CD4-positive, alpha-beta T cell treated with Interleukin-4 for 4 hours (primary cell): ENCODE data around the gene MCF2L.

ENCODE experiments used
- DNase-seq: peaks from one replicate; pipeline ENCODE4 v3.0.0-alpha.2; 2020

MCF2L gene

DNA sequence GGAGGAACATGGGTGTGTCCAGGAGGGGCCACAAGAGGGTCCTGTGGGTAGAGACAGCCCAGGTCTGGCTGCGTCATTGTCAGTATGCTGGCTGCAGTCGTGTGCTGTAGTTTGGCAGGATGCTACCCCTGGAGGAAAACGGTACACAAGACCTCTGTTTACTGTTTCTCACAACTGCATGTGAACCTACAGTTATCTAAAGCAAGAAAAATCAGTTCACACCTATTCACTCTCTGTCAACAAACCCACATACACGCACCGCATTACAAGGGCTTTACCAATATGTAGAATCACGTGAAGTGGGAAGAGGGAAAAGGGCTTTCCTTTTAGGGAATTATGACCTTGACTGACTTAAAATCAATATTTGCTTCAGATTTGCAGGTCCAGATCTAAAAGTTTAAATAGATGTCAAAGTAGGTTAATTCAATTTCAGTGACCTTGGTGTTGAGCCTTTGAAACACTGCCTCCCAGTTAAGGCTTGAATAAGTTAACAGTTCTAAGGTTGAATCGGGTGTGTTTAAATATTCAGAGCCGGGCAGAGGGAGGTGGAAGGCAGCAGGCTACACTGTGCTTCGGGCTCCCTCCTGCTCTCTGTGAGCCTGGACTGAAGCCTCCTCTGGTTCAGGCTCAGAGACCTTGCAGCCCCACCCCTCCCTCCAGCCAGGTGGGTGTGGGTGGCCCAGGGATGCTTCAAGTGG, 17.2 kb upstream of the MCF2L start:
- DNase-seq: no peak

DNA sequence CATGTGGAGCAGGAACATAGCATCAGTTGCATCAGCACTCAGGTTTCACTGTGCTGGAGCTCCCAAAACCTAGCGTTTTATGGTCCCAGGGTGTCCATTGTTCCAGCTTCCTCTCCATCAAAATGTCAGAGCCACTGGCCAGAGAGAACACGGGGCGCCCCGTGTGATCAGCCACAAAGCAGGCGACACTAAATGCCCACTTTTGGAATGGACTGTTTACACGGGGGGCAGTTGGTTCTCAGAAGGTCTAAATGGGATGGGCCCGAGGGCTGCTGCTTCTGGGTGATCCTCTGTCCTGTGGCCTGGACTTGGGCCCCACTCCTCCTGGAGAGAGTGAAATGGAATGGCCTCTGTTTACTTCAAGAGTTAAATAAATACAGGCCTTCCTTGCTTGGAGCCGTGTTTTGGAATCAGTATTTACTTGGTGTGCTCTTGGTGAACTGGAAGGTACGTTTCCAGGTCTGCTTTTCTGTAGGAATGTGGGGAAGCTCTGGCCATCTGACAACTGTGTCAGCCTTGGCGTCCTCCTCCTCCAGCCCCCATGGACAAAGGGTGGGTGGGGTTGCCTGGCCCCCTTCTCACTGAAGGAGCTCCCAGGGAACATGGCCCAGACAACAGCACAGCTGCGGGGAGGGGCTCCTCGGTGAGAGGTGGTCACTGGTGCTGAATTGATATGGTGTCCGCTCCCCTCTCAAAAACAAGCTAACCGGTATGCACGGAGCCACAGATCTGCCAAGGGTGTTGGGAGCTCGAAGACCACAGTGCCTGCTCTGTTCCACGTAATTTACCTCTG, 16.1 kb upstream of the MCF2L start:
- no peak for DNase-seq

DNA sequence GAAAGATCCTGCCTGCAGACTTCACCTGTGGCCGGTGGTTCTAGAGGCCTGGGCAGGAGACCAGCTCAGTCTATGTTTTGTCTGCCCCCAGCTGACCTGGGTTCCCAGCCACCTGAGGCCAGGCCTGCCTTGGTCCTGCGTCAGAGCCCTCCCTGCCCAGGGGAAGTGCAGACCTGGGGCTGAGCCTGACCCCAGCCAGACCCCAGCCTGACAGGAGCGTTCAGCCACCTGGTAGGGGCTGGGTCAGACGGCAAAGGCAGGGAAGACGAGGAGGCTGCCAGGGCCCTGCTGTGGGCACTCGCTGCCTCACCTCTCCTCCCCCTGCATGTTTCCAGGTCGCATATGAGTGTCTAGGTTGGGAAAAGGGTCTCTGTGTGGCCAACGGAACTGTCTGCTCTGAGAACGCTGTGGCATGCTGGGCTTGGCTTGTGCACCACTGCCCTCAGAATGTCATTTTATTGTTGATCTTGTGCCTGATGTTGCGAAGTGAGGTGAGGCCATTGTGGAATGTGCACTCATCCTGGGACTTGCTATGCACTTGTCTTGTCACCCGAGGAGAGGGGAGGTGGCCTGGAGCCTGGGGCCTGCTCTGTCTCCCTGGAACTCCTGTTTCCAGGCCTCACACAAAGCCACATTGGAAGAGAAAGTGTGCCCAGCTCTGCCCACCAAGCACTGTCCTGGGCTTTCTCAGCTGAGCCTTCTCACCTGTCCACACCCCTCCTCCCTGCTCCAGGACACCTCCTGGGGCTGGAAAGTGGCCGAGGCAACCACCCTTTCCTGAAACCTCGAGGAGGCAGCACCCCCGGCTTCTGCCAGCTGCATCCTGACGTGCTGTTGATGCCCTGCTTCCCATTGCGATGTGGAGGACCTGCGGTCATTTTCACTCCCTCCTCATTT, 15.2 kb upstream of the MCF2L start:
- DNase-seq: no peak

DNA sequence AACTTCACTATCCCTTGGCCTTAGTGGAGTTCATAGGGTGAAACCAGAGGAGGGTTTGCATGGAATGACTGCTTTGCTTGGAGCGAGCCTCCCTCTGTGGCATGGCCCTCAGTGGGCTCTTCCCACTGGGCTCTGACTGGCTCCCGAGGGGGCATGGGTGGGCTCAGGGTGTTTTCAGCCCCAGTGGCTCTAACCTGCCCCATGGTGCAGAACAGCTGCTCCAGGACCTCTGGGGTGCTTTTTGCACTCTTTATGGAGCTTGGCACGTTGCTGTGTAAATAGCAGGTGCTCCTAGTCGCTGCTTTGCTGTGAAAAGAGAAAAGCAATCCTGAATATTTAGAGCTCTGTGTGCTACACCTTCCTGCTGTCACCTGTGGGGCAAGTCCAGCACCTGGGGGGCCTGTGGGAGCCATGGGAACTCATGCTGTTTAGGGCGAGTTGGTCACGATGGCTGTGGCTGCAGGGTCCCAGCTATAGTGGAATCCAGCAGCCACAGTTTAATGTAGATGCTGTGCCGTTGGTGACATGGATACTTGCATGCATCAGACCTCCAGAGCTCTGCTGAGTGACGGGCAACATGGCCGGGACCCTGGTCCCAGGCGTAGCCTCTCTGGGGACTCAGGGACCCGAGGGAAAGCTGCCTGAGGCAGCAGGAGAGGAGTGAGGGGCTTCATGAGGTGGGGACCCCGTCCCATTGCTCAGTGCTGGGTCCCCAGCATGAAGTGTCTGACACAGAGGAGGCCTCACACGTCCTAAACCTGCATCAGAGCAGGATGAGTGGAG, 14.3 kb upstream of the MCF2L start:
- DNase-seq: no peak

DNA sequence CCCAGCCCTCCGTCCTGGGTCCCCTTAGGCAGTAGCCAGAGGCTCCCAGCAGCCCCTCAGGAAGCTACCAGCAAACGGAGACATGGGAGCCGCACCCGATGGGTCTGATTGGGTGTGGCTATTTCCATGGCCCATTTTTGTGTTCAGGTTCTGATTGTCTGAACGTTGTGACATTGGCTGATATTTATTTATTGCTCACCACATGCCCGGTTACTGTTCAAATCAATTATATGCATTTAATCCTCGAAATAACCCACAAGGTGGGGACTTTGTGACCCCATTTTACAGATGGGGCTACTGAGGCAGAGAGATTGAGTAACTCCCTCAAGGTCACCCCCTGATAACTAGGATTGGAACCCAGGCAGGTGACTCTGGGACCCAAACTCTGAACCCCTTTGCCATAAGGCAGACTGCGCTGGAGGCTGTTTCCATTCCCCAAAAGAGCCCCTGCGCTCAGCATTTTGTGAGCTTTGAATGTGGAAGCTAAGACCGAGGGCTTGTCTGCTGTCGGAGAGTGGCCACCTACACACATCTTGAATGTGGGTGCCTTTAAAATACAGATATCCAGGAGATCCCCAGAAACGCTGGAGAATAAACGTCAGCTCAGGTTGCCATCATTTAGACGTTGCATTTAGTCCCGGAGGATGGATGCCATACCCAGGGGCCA, 13.6 kb upstream of the MCF2L start:
- no peak for DNase-seq

DNA sequence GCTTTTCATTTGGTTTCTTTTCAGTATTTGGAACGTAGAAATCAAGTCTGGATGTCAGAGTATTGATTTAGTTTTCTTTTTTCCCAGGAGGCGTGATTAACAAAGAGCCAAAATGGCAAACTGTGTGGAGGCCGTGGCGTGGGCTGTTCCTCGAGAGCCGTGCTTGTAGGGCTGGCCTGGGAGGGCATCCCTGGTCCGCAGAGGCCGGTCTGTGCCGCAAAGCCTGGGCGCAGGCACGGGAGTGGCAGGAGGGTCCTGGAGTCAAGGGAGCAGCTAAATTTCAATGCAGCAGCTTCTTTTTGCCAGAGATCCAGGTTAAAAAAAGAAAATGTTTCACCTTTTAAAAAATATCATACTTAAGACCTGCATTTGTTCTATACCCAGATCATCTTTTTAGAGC, 13.1 kb upstream of the MCF2L start:
- DNase-seq: no peak

DNA sequence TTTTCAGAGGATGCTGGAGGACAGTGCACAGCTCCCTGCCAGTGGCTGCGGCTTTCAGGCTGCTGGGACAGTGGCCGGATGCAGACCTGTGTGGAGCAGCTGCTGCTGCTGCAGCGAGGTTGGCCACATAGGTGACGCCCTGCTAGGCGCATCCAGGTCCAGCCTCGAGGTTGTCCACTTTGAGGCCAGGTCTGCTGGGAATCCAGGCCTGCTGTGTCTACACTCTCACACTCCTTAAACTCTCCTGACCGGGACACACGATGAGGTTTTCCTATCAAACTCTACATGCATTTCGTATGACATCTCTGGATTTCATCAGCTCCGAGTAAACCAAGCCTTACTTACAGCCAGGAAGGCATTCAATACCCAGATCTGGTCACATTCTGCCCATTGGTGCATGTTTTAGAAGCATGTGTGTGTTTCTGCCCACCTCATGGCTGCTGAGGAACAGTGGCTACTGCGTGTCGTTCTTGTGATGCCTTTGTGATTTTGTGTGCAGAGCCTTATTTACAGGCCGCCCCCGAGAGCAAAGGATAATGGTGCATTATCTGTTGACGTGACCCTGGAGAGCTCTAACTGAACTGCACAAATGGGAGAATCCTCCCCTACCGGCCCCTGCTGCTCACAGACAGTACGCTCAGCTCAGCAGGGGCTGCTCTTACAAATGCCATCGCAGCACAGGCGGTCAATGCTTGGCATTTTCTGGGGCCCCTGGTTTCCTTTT, 12.3 kb upstream of the MCF2L start:
- DNase-seq: no peak

DNA sequence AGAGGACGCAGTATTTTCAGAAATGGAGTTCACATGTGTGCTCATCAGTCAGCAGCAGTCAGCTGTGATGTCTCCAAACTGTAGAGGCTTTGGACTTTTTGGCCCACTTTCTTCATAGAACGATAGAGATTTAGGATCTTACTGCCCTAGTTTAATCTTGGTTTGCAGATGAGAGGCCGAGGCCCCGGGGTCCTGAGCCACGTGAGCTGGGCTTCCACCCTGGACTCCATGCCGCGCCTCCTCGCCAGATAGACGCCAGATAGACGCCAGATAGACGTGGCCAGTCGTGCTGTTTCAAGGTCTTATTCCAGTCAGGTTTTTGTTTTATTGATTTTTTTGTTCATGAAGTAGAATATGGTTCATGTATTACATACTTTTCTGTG, 11.7 kb upstream of the MCF2L start:
- DNase-seq: no peak

DNA sequence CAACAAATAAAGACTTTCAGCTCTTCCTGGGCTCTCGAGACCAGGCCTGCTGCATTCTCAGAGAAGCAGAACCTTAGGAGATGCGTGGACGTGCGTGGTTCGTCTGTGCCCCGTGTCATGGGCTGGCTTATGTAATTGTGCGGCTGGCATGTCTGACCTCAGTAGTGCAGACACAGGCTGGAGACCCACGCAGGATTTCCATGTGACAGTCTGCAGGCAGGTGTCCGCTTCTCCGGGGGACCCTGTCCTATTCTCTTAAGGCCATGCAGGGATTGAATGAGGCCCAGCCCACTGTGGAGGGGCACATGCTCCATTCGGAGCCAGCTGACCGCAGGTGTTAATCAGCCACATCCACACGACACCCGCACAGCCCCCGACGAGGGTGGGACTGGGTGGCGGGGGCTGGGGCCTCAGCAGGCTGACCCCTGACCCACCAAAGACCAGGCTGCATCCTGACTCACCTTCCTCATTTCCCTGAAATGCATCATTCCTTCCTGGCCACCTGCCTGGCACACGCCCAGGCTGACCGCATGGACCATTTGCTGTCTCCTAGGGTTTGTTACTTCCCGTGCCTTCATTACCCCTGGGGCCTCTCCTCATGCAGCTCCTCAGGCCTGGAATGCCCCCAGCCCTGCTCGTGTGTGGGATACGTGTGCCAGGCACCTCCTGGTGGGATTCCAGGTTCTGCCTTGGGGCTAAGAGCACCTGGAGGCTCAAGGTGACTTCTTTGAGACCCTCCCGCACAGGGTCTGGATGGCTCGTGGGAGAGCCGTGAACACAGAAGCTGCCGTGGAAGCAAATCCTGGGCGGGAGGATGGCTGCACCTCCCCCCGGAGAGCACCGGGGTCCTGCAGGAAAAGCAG, 10.7 kb upstream of the MCF2L start:
- no peak for DNase-seq

DNA sequence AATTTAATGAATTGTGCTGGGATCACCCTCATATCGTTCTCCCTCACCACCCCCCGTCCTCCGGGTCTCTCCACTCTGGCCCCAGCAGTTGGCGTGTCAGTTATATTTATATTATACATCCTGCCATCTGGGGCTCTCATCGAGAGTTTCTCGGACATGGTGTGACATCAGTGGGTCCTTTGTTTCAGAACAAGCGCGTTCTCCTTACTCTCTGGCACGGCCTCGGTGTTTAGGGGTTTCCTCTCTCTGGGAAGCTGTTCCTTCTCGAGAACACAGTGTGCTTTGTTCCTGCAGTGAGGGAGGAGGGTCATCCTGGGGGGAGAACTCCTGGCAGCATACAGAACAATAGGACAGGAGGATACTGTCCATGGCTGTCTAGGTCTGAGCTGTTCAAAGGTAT, 9.8 kb upstream of the MCF2L start:
- no peak for DNase-seq

DNA sequence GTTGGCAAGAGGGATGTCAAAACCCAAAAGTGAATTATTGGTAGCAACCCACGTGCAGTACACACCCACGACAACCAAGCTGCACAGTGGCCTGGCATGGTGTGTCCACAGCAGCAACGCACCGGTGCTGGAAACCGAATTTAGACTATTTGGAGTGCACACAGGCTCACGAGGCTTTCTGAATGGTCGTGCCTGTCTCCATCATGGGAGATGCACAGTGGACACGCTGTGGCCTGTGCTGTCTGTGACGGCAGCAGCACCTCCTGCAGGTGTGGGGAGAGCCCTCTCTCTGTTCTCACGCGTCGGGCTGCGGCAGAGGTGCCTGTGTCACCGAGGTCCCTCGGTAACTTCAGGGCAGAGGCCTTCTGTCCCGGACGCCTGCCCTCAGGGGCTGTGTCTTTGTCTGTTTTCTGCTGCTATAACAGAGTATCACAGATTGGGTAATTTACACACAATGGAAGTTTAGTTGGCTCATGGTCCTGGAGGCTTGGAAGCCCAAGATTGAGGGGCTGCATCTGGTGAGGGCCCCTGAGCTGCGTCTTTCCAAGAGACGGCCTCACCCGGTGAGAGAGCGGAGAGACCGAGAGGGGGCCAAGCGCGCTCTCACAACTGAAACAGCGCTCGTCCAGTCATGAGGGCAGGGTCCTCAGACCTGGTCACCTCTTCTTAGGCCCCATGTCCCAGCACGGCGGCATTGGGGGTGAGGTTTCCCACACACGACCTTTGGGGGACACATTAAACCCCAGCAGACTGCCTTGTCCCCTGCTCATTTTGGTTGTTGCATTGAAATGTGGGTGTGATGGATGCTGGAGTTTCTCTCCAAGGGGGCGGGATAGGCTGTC, 9.1 kb upstream of the MCF2L start:
- no peak for DNase-seq

DNA sequence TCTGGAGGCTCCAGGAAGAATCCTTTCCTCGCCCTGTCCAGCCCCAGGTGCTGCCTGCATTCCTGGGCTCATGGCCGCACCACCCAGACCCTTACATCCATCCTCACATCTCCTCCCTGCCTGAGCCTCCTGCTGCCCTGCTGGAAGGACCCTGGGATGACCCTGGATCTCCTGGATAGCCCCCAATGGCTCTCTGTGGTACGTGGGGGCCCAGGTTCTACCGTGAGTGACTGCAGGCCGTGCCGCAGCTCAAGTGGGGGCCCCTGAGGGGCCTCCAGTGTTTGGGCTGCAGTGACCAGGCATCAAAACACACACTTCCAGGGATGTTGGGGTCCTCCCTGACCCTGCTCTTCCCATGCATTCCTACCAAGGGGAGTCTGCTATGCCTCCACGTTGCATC, 8.3 kb upstream of the MCF2L start:
- no peak for DNase-seq

DNA sequence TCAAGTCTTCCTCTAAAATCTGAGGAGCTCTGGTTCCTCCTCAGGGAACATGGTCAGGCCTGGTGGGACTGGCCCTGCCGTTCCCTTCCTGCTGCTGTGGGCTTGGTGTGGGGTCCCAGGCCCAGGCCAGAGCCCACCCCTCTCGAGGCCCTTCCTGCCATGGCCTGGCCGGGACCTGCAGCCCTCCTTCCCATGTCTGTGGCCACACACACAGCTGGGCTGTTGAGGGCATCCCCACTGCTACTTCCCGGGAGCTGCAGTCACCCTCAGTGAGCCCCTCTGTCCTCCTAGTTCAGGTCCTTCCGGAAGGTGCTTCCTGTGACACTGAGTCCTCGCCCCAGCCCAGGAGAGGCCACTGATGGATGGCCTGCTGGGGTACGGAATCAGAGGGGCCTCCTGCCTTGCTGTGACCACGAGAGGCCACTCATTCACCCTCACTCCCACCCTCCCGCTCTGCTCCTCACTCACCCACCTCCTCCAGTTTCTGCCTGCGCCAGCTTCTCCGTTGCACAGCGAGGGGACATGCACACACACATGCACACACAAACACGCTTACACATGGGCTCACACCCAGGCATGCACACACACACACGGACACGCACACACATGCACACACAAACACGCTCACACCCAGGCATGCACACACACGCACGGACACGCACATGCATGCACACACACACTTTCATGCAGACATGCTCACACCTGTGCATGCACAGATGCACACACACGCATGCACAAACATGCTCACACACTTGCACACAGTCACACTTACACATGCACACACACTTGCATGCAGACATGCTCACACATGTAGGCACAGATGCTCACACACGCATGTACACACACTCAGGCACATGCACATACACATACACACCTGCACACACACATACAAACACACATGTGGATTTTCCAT, 7.3 kb upstream of the MCF2L start:
- no peak for DNase-seq

DNA sequence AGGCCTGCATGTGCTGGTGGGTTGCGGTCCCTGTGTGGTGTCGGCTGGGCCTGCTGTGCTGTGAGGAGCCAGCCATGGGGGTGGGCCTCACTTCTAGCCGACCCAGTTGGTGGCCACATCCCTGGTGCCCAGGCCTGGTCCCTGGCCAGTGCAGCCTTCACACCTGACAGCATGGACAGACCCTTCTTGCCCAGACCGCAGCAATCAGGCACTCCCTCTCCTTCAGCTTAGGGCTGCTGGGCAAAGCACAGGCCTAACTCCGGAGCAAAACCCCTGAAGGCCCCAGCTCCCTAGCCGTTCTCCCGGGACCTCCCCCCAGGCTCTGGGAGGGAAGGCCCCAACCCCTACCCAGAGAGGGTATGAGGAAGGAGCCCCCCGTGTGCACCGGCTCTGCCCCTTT, 6.6 kb upstream of the MCF2L start:
- DNase-seq: no peak

DNA sequence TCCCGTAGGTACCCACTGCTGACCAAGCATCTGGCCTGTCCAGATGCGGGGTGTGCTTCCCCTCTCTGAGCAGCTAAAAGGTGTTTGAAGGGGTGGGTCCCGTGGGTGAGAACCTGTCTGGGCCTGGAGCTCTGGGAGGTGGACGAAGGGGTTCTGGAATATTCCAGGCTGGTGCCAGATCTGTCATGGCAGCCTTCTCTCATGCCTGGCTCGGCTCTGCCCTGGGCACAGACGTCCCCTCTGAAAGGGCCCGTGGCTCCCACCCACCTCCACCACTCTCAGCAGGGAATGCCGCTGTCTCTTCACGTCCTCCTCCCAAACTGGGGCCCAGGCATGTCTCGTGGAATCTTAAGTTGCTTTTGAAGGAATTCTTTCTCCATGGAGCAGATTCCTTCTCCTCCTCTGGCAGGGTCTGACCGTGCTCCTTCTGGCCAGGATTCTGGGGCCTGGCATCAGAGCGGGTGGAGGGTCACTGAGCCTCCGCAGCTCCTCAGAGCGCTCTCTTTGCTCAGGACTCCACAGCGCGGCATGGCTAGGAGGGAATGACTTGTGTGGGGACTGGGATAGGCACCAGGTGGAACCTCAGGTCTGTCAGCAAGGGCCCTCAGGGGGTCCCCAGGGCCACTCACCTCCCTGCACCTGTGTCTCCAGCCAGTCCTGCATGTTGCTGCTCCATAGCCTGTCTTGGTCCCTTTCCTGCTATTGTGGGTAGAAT, 5.9 kb upstream of the MCF2L start:
- no peak for DNase-seq

DNA sequence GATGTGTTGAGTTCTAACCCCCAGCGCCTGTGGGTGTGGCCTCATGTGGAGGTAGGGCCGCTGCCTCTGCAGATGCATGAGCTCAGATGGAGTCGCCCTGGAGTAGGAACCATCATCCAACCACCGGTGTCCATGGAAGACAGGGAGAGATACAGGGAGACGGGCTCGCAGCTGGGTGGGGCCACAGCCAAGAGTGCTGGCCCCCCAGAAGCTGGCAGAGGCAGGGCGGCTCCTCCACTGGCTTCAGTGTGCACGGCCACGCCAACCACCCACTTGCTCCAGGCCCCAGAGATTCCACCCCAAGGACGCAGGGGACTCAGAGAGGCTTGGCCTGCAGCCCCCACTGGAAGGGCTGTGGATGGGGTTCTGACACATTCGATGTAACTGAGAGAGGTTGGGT, 5.4 kb upstream of the MCF2L start:
- no peak for DNase-seq

DNA sequence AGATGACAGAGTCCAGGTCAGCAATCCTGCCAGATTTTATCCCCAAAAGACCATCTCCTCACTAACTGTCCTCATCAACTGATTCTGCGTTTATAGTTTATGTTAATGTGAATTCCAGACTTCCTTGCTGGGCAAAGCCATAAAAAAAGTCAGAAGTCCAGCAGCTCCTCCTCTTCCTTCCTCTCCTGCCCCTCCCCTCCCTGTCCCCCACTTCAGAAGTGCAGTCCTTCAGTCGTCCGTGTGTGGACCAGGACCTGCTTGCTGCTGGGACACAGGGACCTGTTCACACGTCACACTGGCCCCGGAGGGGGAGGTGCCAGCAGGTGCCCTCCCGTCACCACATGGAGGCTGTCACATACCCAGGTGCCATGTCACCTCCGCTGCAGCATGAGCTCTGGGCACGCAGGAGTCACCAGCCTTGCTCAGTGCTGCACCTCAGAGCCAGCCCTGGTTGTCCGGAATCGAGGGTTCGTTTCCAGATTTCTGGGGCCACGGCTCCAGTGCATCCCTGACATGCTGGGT, 4.0 kb upstream of the MCF2L start:
- no peak for DNase-seq
